Right cardiac atrium (tissue), 5 donors: Measurements from ENCODE around the gene SNX30. TPM values are rescaled to one million over a fixed set of nuclear protein-coding genes. Genes with fewer than 3 reads are reported as not detected.

Source experiments
- ATAC-seq, 2 donors: fragments of 200-7000 bp; cut with Tn5 transposase; one replicate each; pipeline versions ENCODE4 v1.8.0 to v1.9.1; 2020; ENCODE audit warnings: moderate library complexity in 2 of 2, mild to moderate bottlenecking in 1 of 2
- DNase-seq, 3 donors: peaks; one replicate each; pipeline ENCODE4 v3.0.0-alpha.2; 2020
- H3K27ac ChIP-seq: one replicate; pipeline ENCODE4 v1.5.1; 2013; ENCODE audit warnings: mild to moderate bottlenecking, low read length, control low read depth, moderate library complexity
- H3K27me3 ChIP-seq: one replicate; pipeline ENCODE4 v1.6.1; 2013; ENCODE audit not compliant: control insufficient read depth, insufficient read depth
- H3K4me1 ChIP-seq: one replicate; pipeline ENCODE4 v1.6.1; 2013; ENCODE audit warnings: low read length; ENCODE audit not compliant: control insufficient read depth, insufficient read depth
- H3K4me3 ChIP-seq: one replicate; pipeline ENCODE4 v1.5.1; 2013; ENCODE audit warnings: low read length, control low read depth
- H3K9me3 ChIP-seq: one replicate; pipeline ENCODE4 v1.6.1; 2013; ENCODE audit warnings: low read length; ENCODE audit not compliant: control insufficient read depth
- WGBS: extraction: QIAGEN DNeasy Blood & Tissue Kit; methylation state at CpG from one replicate; pipeline ENCODE4 v1.1.7; 2013; 5-methylcytosine and 5-hydroxymethylcytosine counted together
- intact Hi-C, 4 donors: fragments of 100-400 bp; cut with DNase I; formaldehyde crosslinking; loops; one replicate each; pipeline versions ENCODE4 v1.11.0 to v1.14.0; 2022 to 2023
- polyA plus RNA-seq: library from polyadenylated mRNA; stranded (reverse); fragments of 200-250 nt; gene quantifications from one replicate; pipeline ENCODE4 v1.2.3, GENCODE V29; 2013
- total RNA-seq, 4 donors: library from RNA; stranded (reverse); fragmentation: NEBNext Ultra II Directional; extraction: Animal tissue kit (Norgen Biotek cat#: 25700); gene quantifications; one replicate each; pipeline ENCODE4 v1.2.1, GENCODE V29; 2021
- donor health status: healthy with polysubstance abuse.
- donor health status: DM: no; HTN: yes; CAD: no.
- donor health status: DM: no; HTN: no; CAD: no.
- donor health status: DM: no; HTN: yes; CAD: no; lungs with severe emphysema.
- donor health status: DM: yes; HTN: yes; CAD: no.

The SNX30 gene
- total and polyA plus RNA-seq, 5 donors = 1.2 to 4.7 (median 4.6) TPM

DNA sequence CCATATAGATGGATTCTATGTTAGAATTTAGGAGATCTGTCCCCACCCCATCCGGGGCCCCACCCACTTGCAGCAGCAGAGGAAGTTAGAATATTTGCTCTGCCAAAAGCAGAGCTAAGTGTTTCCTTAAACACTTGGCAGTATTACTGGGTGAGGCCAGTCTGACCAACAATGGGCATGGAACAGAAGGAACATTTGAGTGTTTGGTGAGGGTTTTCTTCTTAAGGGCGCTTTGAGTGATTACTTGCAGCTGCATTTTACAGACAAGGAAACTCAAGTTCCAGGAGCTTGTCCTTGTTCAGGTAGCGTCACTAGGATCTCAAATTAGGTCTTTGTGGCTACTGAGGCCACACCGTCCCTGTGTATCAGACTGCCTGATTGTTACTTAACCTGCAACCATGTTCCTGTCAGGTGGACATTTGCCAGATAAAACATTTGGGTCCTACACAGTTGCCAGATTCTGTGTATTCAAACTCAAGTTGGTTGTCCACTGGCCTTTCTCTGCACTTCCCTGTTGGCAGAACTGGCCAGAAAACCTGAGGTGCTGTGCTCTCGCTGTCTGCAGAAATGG, 80.8 kb downstream of the SNX30 start:
- WGBS = 66% methylated on average over 5 of the region's 5 CpGs
- intact Hi-C loops = no loop called here
- no peak overlapping the region for H3K4me3 ChIP-seq
- H3K27ac ChIP-seq = peak overlapping the region; percentile 64
- no peaks in the 10 kb centered on the region for H3K9me3 ChIP-seq
- DNase-seq (peak; percentile 53 to 88 (median 76)), ATAC-seq (peak; percentile 91 to 97)
- H3K27me3 ChIP-seq = no peaks in the 10 kb centered on the region
- peaks cover 5% of the 10 kb centered on the region for H3K4me1 ChIP-seq

GRCh38 chr9:112831969-112832368, 81.4 kb downstream of the SNX30 start:
- no peak for ATAC-seq
- WGBS = 88% methylated on average over 3 of the region's 3 CpGs
- Histone ChIP-seq H3K9me3 (no peaks in the 10 kb centered on the region), H3K27me3 (no peaks in the 10 kb centered on the region), H3K4me1 (peaks cover 5% of the 10 kb centered on the region), H3K27ac (no peak overlapping the region), H3K4me3 (no peak overlapping the region)
- intact Hi-C loops = no loop called here
- DNase-seq = no peak

DNA sequence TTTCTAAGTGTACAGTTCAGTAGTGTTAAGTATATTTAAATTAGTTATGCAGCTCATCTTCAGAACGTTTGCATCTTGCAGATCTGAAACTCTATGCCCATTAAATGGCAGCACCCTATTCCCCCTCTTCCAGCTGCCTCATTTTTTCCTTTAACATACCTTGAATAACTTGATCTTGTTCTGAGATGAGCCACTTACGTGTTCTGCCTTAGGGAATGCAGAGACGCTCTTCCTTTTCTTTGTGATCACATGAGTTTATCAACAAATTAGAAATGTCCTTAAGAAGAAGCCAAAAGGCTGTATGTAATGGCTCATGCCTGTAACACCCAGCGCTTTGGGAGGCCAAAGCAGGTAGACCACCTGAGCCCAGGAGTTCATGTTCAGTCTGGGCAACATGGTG, 82.5 kb downstream of the SNX30 start:
- Histone ChIP-seq H3K4me1 (peaks cover 5% of the 10 kb centered on the region), H3K9me3 (no peaks in the 10 kb centered on the region), H3K4me3 (no peak overlapping the region), H3K27me3 (no peaks in the 10 kb centered on the region), H3K27ac (no peak overlapping the region)
- intact Hi-C loops = no loop called here
- 95% methylated on average over 4 of the region's 4 CpGs for WGBS
- DNase-seq = no peak
- no peak for ATAC-seq

DNA sequence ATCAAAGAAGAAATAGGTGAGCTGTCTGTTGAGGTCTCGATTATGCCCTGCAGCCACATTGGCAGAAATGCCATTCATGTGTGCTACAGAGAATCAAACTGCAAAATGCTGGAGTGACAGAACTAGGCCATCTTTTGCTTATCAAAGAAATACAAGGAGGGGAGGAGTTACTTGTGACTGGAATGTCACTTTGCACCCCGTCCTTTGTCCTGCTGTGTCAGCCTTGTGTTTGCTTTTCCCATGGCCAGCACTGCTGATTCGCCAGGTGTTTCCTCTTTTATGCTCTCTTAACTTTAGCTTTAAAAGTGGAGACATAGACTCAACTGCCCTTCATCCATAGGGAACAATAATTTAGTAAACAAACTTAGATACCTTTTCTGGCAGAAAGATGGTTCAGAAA, 85.8 kb downstream of the SNX30 start:
- ATAC-seq = no peak
- DNase-seq = no peak
- no peaks in the 10 kb centered on the region for H3K27me3 ChIP-seq
- H3K4me1 ChIP-seq = peaks cover 3% of the 10 kb centered on the region
- H3K9me3 ChIP-seq = no peaks in the 10 kb centered on the region
- no peak overlapping the region for H3K4me3 ChIP-seq
- intact Hi-C loops = no loop called here
- WGBS = 74% methylated on average over 3 of the region's 3 CpGs
- no peak overlapping the region for H3K27ac ChIP-seq

- intact Hi-C loops = no loop called here
- H3K27me3 ChIP-seq = no peaks in the 10 kb centered on the region
- no peak overlapping the region for H3K4me3 ChIP-seq
- DNase-seq = peak in 1 of 3 donors; percentile 16
- 95% methylated on average over 2 of the region's 2 CpGs for WGBS
- H3K4me1 ChIP-seq = no peaks in the 10 kb centered on the region
- no peak overlapping the region for H3K27ac ChIP-seq
- ATAC-seq = no peak
- no peaks in the 10 kb centered on the region for H3K9me3 ChIP-seq
These were observed 87.8 kb downstream of the SNX30 start for GRCh38 chr9:112838342-112838741.

DNA sequence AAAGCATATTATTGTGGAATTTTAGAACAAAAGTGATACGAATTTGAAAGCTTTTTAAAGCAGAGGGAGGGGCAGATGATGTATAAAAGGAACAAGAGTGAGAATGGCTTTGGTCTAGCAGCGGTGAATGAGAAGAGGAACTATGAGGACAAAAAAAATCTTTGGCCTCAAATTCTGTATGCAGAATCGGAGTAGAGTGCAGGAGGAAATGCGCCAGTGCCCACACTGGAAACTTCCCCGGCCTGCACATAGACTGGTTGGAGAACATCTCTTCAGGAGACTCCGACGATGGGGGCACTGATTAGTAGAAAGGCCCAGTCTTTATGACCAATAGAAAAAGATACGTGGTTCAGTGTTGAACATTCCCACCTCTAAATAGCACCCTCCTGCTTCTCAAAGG, 88.8 kb downstream of the SNX30 start:
- Histone ChIP-seq H3K9me3 (no peaks in the 10 kb centered on the region), H3K4me1 (no peaks in the 10 kb centered on the region), H3K27me3 (no peaks in the 10 kb centered on the region), H3K27ac (no peak overlapping the region), H3K4me3 (no peak overlapping the region)
- 86% methylated on average over 8 of the region's 8 CpGs for WGBS
- DNase-seq (peak in 1 of 3 donors; percentile 44), ATAC-seq (no peak)
- intact Hi-C loops = no loop called here

DNA sequence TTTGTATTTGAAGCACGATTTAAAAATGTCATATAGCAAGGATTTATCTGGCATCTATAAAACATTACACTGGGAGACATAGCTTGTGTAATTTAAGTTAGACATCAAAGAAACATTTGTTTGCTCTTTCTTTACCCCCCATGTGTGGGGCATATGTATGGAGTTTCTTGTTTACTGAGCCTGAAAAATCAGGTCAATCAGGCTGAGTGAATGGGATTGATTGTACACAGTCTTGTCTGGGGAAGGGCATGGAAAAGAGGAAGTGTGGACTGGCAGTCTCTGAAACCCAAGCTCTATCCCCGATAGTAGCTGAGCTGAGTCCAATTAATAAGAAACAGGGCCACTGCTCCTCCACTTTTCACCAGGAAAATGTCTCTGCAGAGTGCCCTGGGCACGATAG, 90.7 kb downstream of the SNX30 start:
- ATAC-seq = no peak
- intact Hi-C loops = no loop called here
- 83% methylated on average over 3 of the region's 3 CpGs for whole genome bisulfite sequencing

DNA sequence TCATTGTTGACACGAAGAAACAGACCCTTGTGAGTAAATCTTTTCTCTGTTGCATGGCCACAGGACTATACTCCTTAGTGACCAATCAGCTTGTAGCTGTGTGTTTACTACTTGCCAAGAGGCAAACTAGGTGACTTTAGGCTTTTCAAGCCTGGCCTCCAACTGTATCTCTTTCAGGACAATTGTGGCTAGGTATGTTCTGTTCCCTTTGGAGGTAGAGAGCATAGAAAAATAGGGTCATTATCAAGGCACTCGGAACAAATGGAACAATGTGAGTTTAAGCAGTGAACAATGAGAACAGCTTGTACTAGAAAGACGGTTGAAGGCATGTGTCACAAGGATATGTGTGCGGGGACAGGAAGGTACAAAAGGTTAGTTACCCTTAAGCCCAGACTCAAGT, 92.0 kb downstream of the SNX30 start:
- WGBS = 85% methylated on average over 4 of the region's 4 CpGs
- Histone ChIP-seq H3K9me3 (no peaks in the 10 kb centered on the region), H3K4me3 (no peak overlapping the region), H3K27ac (no peak overlapping the region), H3K27me3 (no peaks in the 10 kb centered on the region), H3K4me1 (no peaks in the 10 kb centered on the region)
- ATAC-seq = no peak
- intact Hi-C loops = no loop called here
- no peak for DNase-seq

More for the DNA sequence above, 90.7 kb downstream of the SNX30 start:
- H3K4me3 ChIP-seq = no peak overlapping the region
- H3K4me1 ChIP-seq = no peaks in the 10 kb centered on the region
- H3K27ac ChIP-seq = no peak overlapping the region
- H3K9me3 ChIP-seq = no peaks in the 10 kb centered on the region
- DNase-seq = no peak
- no peaks in the 10 kb centered on the region for H3K27me3 ChIP-seq

DNA sequence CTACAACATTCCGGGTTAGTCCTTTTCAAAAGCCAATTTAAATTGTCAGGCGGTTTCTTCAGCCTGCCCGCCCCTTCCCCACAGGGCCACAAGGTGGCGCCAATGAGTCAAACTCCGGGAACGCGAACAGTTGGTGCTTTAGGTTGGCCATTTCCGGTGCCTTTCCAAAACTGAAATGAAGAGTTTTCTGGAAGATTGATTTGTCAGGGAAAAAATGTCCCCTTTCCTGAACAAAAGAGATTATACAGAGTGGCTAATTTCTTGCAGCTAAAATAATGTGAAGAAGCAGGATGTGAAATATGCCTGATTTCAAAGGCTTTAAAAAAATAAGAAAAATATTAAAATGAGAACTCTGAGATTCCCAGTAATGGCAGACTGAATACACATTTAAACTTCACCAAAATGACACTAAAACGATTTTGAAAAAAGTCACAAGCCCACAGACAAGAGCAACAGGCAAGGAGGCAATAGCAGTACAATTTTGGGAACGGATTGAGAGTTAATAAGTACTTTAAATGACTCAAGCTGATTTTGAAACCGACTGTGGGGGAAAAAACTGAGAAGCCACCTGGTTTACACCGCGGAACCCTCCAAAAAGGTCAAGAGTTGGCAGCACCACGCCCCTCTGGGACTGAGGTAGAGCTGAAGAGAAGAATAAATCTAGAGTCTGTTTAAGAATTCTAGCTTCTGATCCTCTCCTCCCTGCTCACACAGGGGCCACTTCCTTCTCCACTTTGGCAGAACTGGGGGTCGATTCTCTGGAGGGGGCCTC, 94.4 kb downstream of the SNX30 start:
- ATAC-seq (peak; percentile 61 to 76), DNase-seq (peak; percentile 75 to 91 (median 90))
- Histone ChIP-seq H3K9me3 (no peaks in the 10 kb centered on the region), H3K27ac (no peak overlapping the region), H3K4me1 (no peaks in the 10 kb centered on the region), H3K4me3 (no peak overlapping the region), H3K27me3 (no peaks in the 10 kb centered on the region)
- 32% methylated on average over 15 of the region's 15 CpGs for WGBS
- intact Hi-C loops = loop anchor here in 2 of 4 donors (5.0 kb wide), 1 partner anchor 57 kb away; no protein-coding TSS in a partner anchor

- Histone ChIP-seq H3K27me3 (no peaks in the 10 kb centered on the region), H3K4me3 (no peak overlapping the region), H3K4me1 (no peaks in the 10 kb centered on the region), H3K27ac (no peak overlapping the region), H3K9me3 (no peaks in the 10 kb centered on the region)
- intact Hi-C loops = loop anchor here in 2 of 4 donors (5.0 kb wide), 1 partner anchor 55 kb away; no protein-coding TSS in a partner anchor
- WGBS = 60% methylated on average over 14 of the region's 14 CpGs
- no peak for ATAC-seq
- DNase-seq = no peak
These were observed 96.2 kb downstream of the SNX30 start for GRCh38 chr9:112846528-112847488.
